Measurements from ENCODE around the gene RNF114.

RNF114 gene

GRCh38 chr20:49909499-49910339 lies 26.5 kb upstream of the RNF114 start:
- no peak overlapping the region for H3K4me3 Mint-ChIP-seq
- H3K27me3 Mint-ChIP-seq: no peaks in the 10 kb centered on the region
- H3K27ac Mint-ChIP-seq: no peak overlapping the region
- peaks cover 34% of the 10 kb centered on the region for H3K4me1 Mint-ChIP-seq (ENCODE audit: low read depth)
- H3K9me3 Mint-ChIP-seq: no peaks in the 10 kb centered on the region
- H3K36me3 Mint-ChIP-seq (ENCODE audit: low read depth): peaks cover 67% of the 10 kb centered on the region
- intact Hi-C loops (cut with micrococcal nuclease): no loop called here

GRCh38 chr20:49910340-49910706 lies 25.9 kb upstream of the RNF114 start:
- H3K4me3 Mint-ChIP-seq: no peak overlapping the region
- peaks cover 36% of the 10 kb centered on the region for H3K4me1 Mint-ChIP-seq (ENCODE audit: low read depth)
- peaks cover 67% of the 10 kb centered on the region for H3K36me3 Mint-ChIP-seq (ENCODE audit: low read depth)
- no peak overlapping the region for H3K27ac Mint-ChIP-seq
- intact Hi-C loops (cut with micrococcal nuclease): no loop called here
- H3K9me3 Mint-ChIP-seq: no peaks in the 10 kb centered on the region
- H3K27me3 Mint-ChIP-seq: no peaks in the 10 kb centered on the region

GRCh38 chr20:49913399-49914047 lies 22.7 kb upstream of the RNF114 start:
- H3K4me1 Mint-ChIP-seq (ENCODE audit: low read depth): peaks cover 56% of the 10 kb centered on the region
- H3K27ac Mint-ChIP-seq: no peak overlapping the region
- H3K27me3 Mint-ChIP-seq: no peaks in the 10 kb centered on the region
- H3K36me3 Mint-ChIP-seq (ENCODE audit: low read depth): peaks cover 41% of the 10 kb centered on the region
- intact Hi-C loops (cut with micrococcal nuclease): loop anchor here (2.0 kb wide), 1 partner anchor 23 kb away; the partner anchor contains the start of gene RNF114
- no peaks in the 10 kb centered on the region for H3K9me3 Mint-ChIP-seq
- H3K4me3 Mint-ChIP-seq: no peak overlapping the region

GRCh38 chr20:49914310-49915117 lies 21.7 kb upstream of the RNF114 start:
- Mint-ChIP-seq H3K36me3 (ENCODE audit: low read depth) (peaks cover 31% of the 10 kb centered on the region), H3K27me3 (no peaks in the 10 kb centered on the region), H3K4me1 (ENCODE audit: low read depth) (peaks cover 59% of the 10 kb centered on the region), H3K4me3 (peak overlapping the region; percentile 98), H3K9me3 (no peaks in the 10 kb centered on the region), H3K27ac (peak overlapping the region; percentile 99)
- intact Hi-C loops (cut with micrococcal nuclease): loop anchor here (2.0 kb wide), 1 partner anchor 22 kb away; the partner anchor contains the start of gene RNF114

GRCh38 chr20:49915118-49915379 lies 21.1 kb upstream of the RNF114 start:
- H3K27me3 Mint-ChIP-seq: no peaks in the 10 kb centered on the region
- peaks cover 26% of the 10 kb centered on the region for H3K36me3 Mint-ChIP-seq (ENCODE audit: low read depth)
- peak overlapping the region; percentile 98 for H3K4me3 Mint-ChIP-seq
- H3K4me1 Mint-ChIP-seq (ENCODE audit: low read depth): peaks cover 59% of the 10 kb centered on the region
- peak overlapping the region; percentile 99 for H3K27ac Mint-ChIP-seq
- intact Hi-C loops (cut with micrococcal nuclease): loop anchor here (2.0 kb wide), 1 partner anchor 22 kb away; the partner anchor contains the start of gene RNF114
- no peaks in the 10 kb centered on the region for H3K9me3 Mint-ChIP-seq

- Mint-ChIP-seq H3K27me3 (no peaks in the 10 kb centered on the region), H3K36me3 (ENCODE audit: low read depth) (peaks cover 21% of the 10 kb centered on the region), H3K9me3 (no peaks in the 10 kb centered on the region), H3K27ac (peak within 1 kb of the TSS; percentile 99), H3K4me3 (peak within 1 kb of the TSS; percentile 98), H3K4me1 (ENCODE audit: low read depth) (peaks cover 55% of the 10 kb centered on the region)
- intact Hi-C loops (cut with micrococcal nuclease): loop anchor here (2.0 kb wide), 1 partner anchor 21 kb away; the partner anchor contains the start of gene RNF114
Measured at GRCh38 chr20:49915380-49916145, 20.6 kb upstream of the RNF114 start, which contains the start of gene SPATA2. TSS of gene SPATA2 (minus strand) at chr20:49915529. CDS start at chr20:49908490, 7,039 bp downstream.

GRCh38 chr20:49916146-49917002 lies 19.8 kb upstream of the RNF114 start:
- Mint-ChIP-seq H3K4me3 (peak overlapping the region; percentile 98), H3K9me3 (no peaks in the 10 kb centered on the region), H3K4me1 (ENCODE audit: low read depth) (peaks cover 48% of the 10 kb centered on the region), H3K36me3 (ENCODE audit: low read depth) (peaks cover 12% of the 10 kb centered on the region), H3K27ac (peak overlapping the region; percentile 99), H3K27me3 (no peaks in the 10 kb centered on the region)
- intact Hi-C loops (cut with micrococcal nuclease): no loop called here

GRCh38 chr20:49918446-49918845 lies 17.8 kb upstream of the RNF114 start:
- Mint-ChIP-seq H3K9me3 (no peaks in the 10 kb centered on the region), H3K27ac (no peak overlapping the region), H3K36me3 (ENCODE audit: low read depth) (peaks cover 12% of the 10 kb centered on the region), H3K27me3 (no peaks in the 10 kb centered on the region), H3K4me3 (no peak overlapping the region), H3K4me1 (ENCODE audit: low read depth) (peaks cover 40% of the 10 kb centered on the region)
- intact Hi-C loops (cut with micrococcal nuclease): no loop called here

- Mint-ChIP-seq H3K27me3 (no peaks in the 10 kb centered on the region), H3K36me3 (ENCODE audit: low read depth) (peaks cover 12% of the 10 kb centered on the region), H3K4me3 (no peak overlapping the region), H3K9me3 (no peaks in the 10 kb centered on the region), H3K4me1 (ENCODE audit: low read depth) (peaks cover 37% of the 10 kb centered on the region), H3K27ac (no peak overlapping the region)
- intact Hi-C loops (cut with micrococcal nuclease): no loop called here
Measured at GRCh38 chr20:49919009-49919408, 17.2 kb upstream of the RNF114 start.

GRCh38 chr20:49919461-49919860 lies 16.7 kb upstream of the RNF114 start:
- Mint-ChIP-seq H3K4me3 (no peak overlapping the region), H3K9me3 (no peaks in the 10 kb centered on the region), H3K27ac (no peak overlapping the region), H3K36me3 (ENCODE audit: low read depth) (peaks cover 12% of the 10 kb centered on the region), H3K4me1 (ENCODE audit: low read depth) (peaks cover 33% of the 10 kb centered on the region), H3K27me3 (no peaks in the 10 kb centered on the region)
- intact Hi-C loops (cut with micrococcal nuclease): no loop called here

- Mint-ChIP-seq H3K9me3 (no peaks in the 10 kb centered on the region), H3K27ac (no peak overlapping the region), H3K4me1 (ENCODE audit: low read depth) (peaks cover 11% of the 10 kb centered on the region), H3K4me3 (no peak overlapping the region), H3K36me3 (ENCODE audit: low read depth) (no peaks in the 10 kb centered on the region), H3K27me3 (no peaks in the 10 kb centered on the region)
- intact Hi-C loops (cut with micrococcal nuclease): no loop called here
Measured at GRCh38 chr20:49924247-49924646, 11.9 kb upstream of the RNF114 start.

GRCh38 chr20:49925901-49926454 lies 10.2 kb upstream of the RNF114 start:
- H3K9me3 Mint-ChIP-seq: no peaks in the 10 kb centered on the region
- peaks cover 11% of the 10 kb centered on the region for H3K4me1 Mint-ChIP-seq (ENCODE audit: low read depth)
- no peaks in the 10 kb centered on the region for H3K27me3 Mint-ChIP-seq
- H3K27ac Mint-ChIP-seq: no peak overlapping the region
- intact Hi-C loops (cut with micrococcal nuclease): no loop called here
- no peak overlapping the region for H3K4me3 Mint-ChIP-seq
- no peaks in the 10 kb centered on the region for H3K36me3 Mint-ChIP-seq (ENCODE audit: low read depth)

Measured in dendritic cell treated with granulocyte-macrophage colony-stimulating factor and Interleukin-4, amounts not matched to agents 40 ng/mL and 50 ng/mL, for 4 days (primary cell).